Measurements from ENCODE around the gene ZNF462.

DNA sequence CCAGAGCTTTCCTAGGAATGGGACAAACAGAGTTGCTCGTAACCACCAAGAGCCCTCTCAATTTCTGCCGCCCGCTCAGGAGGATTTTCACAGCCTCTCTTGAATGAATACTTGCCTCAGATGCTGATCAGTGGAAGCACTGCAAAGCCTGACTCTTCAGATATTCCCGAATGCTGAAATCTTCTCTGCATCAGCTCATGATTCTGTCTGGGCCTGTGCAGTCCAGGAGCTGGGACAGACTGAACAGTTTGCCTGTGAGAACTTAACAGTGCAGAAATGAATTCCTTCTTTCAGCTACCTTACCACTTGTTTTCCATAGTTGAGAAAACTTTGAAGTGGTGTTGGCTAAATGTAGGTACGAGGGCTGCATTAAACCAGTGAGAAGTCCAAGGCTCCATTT lies 17.1 kb downstream of the ZNF462 start:
- TF ChIP-seq POLR2A (IDR thresholded peaks at IDR 0.05; ENCODE audit: low read length) = no peak
- no peak for TF ChIP-seq GATA1 (IDR thresholded peaks at IDR 0.05; ENCODE audit: low read depth, low read length)

Measured in erythroblast (primary cell).